Renal cortical epithelial cell (primary cell): Measurements from ENCODE around the gene POLE. TPM values are rescaled to one million over a fixed set of nuclear protein-coding genes. Genes with fewer than 3 reads are reported as not detected.

Experiments used
- DNase-seq: peaks from one replicate; pipeline ENCODE4 v3.0.0-alpha.2; 2011; ENCODE audit warnings: low read depth
- total RNA-seq: library from RNA; depleted of rRNA; stranded (reverse); fragments of >200 nt; gene quantifications from 2 replicates; pipeline ENCODE4 v1.2.3, GENCODE V29; 2014

The POLE gene
- total RNA-seq, 1 donor from 2014 or later: 13.3 TPM

DNA sequence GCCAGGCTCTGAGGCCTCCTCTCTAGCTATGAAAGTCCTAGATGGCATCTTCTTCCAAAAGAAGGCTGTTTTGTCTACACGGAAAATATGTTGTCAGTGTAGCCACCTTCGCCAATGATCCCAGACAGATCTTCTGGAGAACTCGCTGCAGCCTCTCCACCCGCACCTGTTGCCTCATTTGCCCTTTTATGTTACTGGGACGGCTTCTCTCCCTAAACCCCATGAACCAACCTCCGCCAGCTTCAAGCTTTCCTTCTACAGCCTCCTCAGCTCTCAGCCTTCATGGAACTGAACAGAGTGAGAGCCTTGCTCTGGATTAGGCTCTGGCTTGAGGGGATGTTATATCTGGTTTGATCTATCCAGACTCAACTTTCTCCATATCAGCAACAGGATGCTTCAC, 57.8 kb downstream of the POLE start:
- no peak for DNase-seq

DNA sequence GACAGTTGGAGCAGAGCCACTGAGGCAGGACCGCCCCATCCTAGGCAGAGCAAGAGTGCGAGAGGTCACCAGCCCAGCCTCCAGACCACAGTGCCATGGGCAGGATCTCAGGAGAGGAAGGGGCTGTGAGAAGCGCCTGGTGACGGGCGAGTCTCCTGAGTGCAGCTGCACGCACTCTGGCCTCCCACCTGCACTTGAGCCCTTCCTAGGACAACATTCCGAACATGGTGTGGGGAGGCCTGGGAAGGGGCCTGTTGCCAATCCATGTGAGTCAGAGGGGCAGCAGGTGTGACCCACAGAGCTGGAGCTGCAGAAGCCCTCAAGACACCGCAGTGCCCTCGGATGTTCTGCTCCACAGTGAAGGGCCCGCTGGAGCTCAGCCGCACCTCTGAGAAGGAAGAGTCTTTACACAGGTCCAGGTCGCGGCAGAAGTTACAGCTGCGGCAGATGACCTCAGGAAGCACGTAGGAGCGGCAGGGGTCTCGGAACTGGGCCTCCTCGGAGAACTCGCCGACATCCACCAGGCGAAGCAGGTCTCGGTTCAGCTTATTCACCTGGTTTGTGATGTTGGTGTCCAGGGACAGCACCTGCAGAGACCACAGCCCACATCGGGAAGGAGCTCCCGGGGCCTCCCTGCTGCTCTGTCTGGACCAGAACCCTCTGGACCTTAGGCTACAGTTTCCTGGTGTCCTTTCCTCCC, 61.3 kb downstream of the POLE start:
- DNase-seq: no peak

DNA sequence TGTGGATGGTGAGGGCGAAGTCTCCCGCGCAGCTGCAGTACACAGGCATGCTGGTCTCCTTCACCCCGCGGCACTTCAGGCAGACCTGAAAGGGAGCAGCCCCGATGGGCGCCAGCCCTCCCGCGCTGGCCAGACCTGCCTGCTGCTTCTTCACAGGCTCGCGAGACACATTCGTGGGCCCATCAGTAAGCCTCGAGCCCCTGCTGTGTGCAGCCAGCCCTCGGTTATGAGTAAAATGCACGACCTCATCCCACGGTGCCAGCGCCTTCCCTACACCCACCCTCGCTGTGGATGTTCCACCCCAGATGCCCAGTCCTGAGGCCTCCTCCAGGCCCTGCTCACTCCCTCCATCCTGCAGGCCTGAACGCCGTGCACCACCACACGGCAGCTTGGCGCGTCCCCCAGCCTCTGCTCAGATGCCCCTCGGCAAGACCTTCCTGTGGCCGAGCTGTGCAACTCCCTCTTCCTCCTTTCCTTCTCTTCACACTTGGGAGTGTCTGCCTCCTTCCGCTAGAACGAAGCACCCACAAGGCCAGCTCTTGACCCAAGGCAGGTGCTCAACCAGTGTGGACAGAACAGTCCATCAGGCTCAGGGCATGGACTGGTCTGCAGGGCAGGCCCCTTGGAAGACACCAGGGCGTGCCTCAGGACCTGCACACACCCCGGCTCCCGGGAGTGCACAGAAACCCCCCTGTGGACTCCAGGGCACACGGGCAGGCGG, 62.1 kb downstream of the POLE start:
- no peak for DNase-seq

DNA sequence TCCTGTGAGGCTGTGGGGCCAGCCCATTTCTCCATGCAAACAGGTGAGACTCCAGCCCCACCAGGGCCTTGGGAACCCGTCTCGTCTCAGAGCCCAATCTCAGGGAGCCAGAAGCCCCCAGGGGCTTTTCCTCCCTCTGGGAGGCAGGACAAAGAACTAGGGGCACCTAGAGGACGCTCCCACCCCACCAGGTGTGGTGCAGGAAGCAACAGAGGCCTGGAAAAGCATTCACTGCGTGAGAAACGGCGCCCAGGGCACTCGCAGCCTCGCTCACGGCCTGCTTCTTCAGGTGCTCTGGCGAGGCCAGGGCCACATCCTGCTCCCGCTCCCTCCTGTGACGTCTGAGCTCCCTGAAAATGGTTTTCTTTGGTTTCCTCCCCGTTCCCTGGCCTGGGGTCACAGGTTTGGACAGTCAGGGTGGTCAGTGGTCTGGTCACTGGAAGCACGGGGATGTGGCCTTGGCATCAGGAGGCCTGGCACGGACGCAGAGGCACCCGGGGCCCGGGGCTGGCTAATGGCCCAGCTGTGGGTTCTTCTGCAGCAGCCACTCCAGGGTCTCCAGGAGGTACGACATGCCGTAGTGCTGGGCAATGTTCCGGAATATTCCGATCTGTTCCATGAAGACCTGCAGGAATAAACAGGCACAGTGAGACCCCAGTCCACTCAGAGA, 62.8 kb downstream of the POLE start:
- no peak for DNase-seq

DNA sequence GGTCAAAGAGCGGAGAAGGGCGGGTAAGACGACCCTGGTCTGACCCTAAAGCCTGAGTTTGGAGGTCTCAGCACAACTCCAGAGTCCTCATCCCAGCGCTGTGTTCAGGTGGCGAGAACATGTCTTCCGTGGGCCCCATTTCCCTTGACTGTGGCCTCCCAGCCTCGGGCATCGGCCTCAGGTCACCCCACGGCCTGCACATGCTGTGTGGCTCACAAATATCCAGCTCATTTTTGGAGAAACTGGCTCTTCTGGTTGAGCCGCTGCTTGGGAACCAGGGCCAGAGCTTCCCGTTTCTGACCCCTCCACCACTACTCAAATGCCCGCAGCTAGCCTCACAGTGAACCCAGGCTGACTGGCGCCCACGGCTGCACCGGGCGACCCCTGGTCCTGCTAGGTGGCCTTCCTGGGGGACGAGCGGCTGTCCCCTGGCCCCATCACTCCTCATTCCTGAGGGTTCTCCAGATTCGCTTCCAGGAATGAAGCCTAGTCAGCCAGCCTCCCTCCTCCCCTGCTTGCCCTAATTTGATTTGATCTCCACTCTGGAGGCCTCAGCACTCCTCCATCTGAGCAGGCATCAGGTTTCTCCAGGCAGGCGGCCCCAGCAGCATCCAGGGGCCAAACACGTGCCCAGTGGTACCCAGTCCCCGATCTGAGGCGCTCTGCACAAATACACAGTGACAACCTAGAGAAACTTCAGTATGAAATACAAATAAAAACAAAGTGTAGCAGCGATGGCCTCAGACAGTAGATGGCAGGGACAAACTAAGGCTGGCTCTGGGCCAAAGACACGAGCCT, 63.9 kb downstream of the POLE start:
- no peak for DNase-seq

DNA sequence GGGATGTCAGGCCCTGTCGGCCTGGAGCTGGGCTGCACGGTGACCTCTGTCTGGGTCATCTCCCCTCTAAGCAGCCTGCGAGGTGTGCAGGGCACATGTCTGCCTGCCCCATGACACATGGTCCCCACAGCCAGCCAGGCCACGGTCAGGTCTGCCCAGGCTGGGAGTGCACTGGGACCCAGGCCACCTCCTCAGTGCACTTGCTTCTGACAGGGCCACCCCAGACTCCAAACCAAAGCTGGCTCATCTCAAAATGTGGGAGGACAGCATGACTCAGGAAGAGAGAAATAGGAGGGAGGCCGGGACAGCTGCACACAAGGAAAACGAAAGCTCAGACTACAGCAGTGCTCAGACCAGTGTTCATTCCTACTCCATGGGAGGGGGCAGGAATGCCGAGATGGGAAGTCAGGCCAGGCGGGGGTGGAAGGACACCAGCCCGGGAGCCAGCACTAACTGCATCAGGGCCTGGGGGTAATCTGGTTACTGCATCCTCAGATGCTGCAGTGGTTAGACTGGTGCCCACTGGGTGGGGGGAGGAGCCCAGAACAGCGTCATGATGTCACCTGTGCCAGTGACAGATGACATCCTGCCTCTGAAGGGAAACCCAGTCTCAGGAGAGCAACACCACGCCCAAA, 64.6 kb downstream of the POLE start:
- peak; percentile 12 for DNase-seq

DNA sequence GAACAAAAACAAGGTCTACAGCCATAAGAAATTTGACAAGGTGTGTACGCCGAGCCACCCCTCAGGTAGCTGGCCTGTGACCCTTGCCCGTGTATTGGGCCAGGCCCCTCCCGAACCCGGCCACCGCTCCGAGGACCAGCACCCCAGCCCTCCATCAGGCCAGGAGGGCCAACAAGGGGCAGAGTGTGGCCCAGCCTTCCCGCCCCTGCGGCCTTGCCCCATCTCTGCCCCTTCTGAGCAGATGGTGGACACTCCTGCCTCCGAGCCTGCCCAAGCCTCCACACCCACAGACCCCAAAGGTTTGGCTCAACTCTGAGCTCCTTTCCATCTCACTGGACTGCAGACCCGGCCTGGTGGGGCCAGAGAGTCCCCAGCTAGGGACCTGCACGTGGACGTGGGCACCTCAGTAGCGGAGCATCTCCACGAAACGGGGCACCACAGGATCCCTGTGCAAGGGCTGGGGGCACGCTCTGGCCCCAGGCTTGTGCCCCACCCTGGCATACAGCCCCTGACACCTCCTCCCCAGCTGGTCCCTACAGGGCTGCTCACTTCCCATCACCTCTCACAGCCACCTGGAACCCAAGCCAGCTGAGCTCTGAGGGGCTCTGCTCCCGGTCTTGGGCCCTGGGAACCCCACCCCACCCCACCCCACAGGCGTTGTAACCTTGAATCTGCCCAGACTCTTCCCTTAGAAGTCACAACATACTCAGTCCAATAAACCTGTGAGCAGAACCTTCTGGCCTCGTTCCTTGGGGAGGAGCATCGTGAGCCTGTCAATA, 65.3 kb downstream of the POLE start:
- no peak for DNase-seq

DNA sequence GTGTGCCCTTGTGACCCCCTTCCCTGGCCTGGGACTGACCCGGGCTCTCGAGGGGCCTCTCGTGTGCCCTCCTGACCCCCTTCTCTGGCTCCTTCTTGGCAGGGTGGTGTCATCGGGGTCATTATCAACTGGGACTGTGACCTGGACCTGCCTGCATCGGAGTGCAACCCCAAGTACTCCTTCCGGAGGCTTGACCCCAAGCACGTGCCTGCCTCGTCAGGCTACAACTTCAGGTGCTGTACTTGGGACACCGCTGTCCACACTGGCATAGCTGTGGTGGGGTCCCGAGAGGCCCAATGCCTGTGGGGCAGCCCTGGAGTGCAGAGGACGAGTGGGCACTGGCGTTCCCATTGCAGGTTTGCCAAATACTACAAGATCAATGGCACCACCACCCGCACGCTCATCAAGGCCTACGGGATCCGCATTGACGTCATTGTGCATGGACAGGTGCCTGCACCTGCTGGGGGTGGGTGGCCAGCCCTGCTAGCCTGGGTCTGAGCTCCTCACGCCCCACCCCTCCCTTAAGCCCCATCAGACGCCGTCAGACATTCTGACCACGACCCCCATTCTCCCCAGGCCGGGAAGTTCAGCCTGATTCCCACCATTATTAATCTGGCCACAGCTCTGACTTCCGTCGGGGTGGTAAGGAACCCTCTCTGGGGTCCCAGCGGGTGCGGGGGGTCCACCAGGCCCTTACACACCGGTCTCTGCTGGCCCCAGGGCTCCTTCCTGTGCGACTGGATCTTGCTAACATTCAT, 66.1 kb downstream of the POLE start:
- DNase-seq: no peak

DNA sequence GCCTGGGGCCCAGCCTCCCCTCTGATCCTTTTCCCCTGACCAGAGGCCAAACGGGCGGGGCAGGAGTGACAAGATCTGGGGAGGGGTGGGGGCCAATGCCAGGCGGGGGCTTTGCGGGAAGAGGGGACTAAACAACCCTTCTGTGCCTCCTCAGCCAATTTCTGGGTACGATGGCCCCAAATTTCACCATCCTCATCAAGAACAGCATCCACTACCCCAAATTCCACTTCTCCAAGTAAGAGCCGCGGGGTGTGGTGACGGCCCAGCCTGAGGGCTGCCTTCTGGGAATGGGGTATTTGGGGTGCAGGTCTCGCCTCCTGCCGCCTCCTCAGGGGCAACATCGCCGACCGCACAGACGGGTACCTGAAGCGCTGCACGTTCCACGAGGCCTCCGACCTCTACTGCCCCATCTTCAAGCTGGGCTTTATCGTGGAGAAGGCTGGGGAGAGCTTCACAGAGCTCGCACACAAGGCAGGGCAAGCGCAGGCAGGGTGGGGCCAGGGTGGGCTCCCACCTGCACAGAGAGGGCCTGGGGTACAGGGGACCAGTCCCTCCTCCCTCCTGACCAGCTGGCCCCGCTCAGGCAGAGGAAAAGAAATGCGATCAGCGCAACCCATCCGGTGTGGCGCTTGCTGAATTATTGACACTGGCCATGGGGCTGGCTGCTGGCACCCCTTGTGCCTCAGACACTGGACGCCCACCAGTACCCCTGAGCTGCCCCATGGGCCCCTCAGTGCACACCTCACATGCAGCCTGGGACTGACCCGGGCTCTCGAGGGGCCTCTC, 66.8 kb downstream of the POLE start:
- DNase-seq: no peak

DNA sequence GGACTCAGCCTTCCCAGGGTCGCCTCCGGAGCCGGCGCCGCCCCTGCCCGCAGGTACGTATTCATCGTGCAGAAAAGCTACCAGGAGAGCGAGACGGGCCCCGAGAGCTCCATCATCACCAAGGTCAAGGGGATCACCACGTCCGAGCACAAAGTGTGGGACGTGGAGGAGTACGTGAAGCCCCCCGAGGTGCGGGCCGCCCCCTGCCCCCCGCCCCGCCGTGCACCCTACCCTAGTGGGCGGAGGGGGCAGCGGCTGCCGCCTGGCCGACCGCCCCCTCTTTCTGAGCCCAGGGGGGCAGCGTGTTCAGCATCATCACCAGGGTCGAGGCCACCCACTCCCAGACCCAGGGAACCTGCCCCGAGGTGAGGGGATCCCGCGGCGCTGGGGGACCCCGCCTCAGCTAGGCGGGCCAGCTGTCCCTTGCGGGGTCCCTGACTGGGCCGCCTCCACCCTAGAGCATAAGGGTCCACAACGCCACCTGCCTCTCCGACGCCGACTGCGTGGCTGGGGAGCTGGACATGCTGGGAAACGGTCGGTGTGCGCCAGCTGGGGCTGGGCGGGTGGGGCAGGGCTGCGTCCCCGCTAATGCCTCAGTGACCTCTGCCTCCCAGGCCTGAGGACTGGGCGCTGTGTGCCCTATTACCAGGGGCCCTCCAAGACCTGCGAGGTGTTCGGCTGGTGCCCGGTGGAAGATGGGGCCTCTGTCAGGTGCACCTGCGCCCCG, 67.6 kb downstream of the POLE start:
- no peak for DNase-seq

DNA sequence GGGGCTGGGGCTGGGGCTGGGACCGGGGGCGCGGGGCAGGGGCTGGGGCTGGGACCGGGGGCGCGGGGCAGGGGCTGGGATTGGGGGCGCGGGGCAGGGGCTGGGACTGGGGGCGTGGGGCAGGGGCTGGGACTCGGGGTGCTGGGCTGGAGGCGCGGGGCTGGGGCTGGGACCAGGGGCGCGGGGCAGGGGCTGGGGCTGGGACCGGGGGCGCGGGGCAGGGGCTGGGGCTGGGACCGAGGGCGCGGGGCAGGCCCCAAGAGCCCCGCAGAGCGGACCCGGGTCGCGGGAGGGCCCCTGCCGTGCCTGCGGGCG, 68.1 kb downstream of the POLE start:
- no peak for DNase-seq

DNA sequence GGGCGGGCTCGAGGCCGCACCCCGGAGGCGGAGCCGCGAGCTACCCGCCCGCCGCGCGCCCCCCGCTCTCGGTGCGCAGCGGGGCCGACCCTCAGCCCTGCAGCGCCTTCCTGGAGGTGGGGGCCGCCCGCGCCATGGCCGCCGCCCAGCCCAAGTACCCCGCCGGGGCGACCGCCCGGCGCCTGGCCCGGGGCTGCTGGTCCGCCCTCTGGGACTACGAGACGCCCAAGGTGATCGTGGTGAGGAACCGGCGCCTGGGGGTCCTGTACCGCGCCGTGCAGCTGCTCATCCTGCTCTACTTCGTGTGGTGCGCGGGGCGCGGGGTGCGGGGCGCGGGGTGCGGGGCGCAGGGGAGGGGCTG, 68.5 kb downstream of the POLE start, which contains the start of gene P2RX2:
Gene P2RX2 (plus strand): TSS at position 94 of the 361 bp plus-strand sequence. CDS start 41 bp downstream, at position 135.
- DNase-seq: no peak

DNA sequence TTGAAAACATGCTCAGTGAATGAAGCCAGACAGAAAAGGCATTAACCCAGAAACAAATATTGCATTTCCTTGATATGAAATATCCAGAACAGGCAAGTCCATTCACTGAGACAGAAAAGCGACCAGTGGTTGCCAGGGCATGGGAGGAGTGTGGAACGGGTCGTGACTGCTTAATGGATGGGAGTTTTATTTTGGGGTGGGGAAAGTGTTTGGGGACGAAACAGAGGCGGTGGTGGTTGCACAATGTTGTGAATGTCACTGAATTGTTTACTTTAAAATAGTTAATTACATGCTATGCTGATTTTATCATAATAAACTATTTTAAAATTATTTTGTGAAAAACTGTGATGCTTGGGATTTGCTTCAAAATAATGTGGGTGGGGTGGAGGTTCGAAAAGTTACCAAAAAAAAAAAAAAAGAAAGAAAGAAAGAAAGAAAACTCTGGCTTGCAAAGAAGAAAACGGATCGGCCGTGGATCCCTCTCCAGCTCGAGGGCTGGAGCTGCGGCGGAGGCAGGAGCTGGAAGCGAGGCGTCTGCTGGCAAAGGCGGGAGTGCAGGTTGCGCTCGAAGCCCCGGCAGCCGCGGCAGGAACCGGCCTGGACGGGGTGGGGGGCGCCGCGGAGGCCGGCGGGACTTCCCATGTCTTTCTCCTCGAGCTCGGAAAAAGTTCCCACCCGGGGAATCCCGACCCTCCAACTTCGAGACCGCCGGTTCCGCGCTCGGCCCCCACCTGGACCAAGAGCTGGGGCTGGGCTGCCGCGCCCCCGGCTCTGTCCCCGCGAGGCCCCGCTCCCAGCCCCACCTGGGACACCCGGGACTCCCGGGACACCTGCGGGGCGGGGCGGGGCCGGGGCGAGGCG, 69.1 kb downstream of the POLE start:
- no peak for DNase-seq

DNA sequence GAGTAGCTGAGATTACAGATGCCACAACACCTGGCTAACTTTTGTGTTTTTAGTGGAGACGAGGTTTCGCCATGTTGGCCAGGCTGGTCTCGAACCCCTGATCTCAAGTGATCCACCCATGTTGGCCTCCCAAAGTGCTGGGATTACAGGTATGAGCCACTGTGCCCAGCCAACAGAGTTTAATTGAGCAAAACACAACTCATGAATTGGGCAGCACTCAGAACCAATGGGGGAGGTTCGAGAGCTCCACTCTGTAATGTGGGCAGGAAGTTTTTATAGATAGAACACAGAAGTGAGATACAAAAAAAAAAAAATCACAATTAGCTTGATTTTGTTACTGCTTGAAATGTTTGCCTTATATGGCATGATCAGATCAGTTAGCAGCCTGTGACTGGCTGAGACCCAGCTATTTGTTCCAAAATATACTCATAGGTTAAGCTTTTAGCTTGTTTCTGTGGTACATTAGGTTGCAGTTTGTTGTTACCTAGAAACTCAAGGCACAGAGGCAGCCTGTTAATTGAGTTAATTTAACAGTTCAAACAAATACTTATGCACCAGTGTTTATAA, 69.9 kb downstream of the POLE start:
- no peak for DNase-seq

DNA sequence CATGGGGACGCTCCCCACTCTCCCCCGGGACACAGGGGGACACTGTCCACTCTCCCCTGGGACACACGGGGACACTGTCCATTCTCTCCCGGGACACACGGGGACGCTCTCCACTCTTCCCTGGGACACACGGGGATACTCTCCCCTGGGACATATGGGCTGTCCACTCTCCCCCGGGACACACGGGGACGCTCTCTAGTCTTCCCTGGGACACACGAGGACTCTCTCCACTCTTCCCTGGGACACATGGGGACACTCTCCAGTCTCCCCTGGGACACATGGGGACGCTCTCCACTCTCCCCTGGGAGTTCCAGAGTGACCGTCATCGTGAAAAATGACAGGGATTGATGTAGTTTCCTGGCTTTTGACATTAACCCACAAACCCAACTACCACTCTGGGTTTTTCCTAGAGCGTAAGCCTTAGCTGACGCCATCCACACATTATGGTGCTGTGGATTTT, 71.5 kb downstream of the POLE start:
- DNase-seq: no peak

DNA sequence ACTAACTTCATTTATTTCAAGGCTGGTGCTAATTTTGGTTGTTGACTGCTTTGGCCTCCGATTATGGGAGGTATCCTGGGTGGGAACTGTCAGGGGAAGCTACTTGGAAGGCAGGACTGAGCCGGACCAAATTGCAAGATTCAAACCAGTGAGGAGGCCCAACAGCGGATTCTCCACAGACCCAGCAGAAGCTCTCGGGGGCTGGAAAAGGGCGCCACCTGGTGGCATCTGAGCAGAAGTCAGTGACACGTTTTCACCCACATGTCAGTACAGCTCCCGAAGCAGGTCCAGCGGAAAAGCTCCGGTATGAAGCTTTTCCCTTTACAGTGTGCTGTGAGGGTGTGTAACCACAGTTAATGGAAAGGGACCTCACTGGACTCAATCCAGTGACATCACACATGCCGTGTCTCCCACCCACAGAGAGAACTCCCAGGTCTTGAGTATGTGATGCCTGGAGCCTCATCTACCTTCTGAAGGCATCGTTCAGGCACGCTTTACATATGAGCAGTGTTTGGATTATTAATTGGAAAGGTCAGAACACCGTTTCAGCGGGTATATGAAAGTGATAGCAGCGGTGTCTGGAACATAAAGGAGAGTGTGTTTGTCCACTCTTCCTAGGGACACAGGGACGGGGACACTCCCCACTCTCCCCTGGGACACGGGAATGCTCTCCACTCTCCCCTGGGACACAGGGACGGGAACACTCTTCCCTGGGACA, 72.1 kb downstream of the POLE start:
- DNase-seq: peak; percentile 67

DNA sequence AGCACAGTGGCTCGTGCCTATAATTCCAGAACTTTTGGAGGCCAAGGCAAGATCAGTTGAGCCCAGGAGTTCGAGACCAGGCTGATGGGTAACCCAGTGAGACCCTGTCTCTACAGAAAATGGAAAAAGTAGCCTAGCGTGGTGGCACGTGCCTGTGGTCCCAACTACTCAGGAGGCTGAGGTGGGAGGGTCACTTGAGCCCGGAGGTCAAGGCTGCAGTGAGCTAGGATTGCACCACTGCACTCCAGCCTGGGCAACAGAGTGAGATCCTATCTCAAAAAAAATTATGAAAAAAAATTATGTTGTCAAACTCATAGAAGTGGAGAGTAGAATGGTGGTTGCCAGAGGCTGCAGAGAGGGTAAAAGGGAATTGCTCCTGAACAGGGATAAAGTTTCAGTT, 73.1 kb downstream of the POLE start:
- DNase-seq: no peak
